NCI-H226 (cell line): ENCODE data around the gene CENPP.

ENCODE experiments used
- DNase-seq: peaks from one replicate; pipeline ENCODE4 v3.0.0-alpha.2; 2015

The CENPP gene

DNA sequence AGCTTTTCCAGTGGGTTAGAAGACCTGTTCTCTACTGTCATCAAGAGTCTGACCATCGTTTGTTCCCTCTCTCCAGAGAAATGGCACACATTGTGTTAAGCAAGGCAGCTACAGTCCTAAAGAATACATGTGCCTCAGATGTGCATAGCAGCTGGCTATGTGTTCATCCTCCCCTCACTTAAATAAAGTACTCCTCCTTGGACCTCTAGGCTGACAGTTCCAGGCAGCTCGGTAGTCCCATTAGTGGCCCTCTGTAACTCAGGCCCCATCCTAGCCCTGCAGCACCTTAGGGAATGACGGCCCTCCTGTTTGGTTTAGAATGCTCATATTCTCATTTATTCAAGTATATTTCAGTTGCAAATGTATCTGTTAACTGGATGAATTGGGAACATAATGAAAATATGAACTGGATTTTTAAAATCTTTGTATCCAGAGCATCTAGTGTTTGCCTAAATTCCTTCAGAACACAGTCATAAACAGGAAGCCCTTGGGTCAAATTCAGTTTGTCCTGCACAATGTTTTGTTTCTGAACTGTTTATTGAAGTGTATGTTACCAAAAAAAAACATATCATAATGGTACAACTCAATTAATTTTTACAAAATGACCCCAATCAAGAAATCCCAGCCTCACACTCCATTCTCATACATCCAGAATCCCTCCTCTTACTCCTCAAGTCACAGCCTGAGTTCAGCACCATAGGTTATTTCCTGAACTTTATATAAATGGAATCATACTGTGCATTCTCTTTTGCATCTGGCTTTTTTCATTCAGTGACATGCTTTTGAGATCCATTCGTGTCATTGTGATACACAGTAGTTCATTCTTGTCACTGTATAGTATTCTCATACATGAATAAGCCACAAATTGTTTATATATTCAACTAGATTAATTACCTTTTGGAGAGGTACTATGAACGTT lies 158.1 kb downstream of the CENPP start:
- DNase-seq: no peak

- no peak for DNase-seq
These were observed 158.8 kb downstream of the CENPP start for GRCh38 chr9:92484563-92484962.

GRCh38 chr9:92486371-92486770 lies 160.6 kb downstream of the CENPP start:
- no peak for DNase-seq

GRCh38 chr9:92488681-92489550 lies 163.2 kb downstream of the CENPP start:
- DNase-seq: no peak

- no peak for DNase-seq
These were observed 167.1 kb downstream of the CENPP start for GRCh38 chr9:92492781-92493401.

- no peak for DNase-seq
These were observed 168.1 kb downstream of the CENPP start for GRCh38 chr9:92493749-92494387.

DNA sequence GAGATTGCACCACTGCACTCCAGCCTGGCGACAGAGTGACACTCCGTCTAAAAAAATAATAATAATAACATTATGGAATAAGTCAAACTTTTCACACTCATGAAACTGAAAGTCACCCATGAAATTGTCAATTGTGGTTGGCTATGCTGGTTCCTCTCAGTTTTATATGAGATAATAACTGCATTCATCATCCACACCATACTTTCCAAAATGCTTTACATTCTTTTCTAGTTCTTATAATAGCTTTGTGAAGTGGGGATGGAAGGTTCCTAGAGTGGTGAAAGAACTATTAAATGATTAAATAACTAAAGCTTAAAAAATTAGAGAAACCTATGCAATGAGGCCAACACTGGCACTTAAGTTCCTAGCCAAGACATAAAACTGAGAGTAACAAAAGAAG lies 169.1 kb downstream of the CENPP start:
- no peak for DNase-seq

DNA sequence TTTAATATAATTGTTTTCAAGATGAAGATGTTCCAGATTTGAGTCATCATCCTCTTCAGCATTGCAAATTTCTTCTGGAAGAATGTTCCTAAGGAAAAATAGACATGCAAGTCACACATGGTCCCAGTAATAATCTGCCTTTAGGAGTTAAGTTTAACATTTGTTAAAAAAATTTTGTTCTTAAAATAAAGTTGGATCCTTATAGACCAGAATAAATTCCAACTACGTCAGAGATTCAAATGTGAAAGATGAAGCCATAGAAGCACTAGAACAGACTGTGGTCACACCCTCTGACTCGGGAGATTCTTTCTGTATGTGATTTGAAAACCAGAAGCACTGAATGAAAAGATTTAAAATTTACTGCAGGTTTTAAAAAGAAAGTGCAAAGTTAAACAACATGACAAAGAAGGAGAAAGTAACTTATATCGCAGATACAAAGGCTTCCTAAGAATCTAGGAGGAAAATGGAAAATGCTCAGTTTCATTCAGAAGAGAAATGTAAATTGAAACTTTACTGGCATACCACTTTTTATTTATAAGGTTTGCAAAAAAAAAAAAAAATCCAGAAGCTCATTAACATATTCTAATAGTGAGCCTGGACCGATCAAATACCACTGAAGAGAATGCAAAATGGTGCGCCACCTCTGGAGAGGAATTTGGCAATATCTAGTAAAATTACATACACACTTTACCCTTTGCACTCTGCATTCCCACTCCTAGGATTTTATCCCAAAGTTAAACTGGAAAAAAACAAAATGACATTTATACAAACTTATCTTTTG lies 170.8 kb downstream of the CENPP start:
- no peak for DNase-seq

GRCh38 chr9:92499701-92500100 lies 173.9 kb downstream of the CENPP start:
- no peak for DNase-seq

DNA sequence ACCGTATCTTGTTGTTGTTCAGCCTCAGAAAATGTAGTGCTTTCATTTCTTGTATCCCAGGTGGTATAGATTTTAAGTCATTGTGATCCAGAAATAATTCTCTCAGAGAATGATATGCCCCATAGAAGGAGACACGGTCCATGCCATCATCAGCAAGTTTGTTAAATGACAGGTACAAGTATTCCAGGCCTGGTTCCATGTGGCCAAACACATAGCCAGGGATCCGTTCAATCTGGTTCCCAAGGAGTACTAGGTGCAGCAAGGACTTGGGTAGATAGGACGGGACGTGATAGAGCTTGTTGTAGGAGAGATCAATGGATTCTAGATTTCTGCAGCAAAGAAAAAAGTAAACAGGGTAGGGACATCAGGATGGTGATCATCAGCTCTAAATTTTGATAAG lies 175.0 kb downstream of the CENPP start:
- no peak for DNase-seq

GRCh38 chr9:92501671-92502393 lies 176.1 kb downstream of the CENPP start:
- peak; percentile 36 for DNase-seq

GRCh38 chr9:92503156-92503555 lies 177.4 kb downstream of the CENPP start:
- no peak for DNase-seq

DNA sequence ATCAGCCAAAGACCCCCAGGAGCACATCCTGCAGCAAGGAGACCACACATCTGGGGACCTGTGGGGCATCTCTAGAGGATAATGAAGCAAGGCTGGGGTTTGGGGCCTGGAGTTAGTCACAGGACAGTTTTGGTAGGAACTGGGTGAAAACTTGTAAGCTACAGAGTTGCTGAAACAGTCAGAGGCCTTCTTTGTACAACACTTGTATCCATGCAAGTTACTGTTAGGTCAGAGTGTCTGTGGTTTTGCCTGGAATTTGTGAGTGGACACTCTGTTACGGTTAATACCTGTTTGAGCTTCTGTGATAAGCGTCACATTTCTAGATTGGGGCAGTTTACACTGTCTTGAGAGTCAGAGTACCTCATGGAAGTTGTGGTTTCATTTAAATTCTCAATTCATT lies 179.1 kb downstream of the CENPP start:
- DNase-seq: peak; percentile 47

GRCh38 chr9:92506184-92506857 lies 180.6 kb downstream of the CENPP start:
- peak; percentile 90 for DNase-seq

DNA sequence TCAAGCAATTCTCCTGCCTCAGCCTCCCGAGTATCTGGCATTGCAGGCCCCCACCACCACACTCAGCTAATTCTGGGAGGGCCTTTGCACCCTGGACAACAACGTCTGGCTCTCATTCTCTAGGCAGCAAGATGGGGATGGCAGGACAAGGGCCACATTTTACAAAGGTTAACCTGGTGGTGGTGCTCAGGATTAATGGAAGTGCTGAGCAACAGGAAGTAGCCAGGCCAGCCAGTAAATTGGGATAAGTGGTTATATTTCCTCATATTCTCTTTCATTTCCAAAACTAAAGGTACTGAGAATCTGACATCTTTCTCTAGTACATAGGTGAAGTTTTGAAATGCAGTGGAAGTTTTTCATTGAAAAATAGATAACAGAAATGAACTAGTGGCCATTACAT lies 181.3 kb downstream of the CENPP start:
- DNase-seq: no peak

DNA sequence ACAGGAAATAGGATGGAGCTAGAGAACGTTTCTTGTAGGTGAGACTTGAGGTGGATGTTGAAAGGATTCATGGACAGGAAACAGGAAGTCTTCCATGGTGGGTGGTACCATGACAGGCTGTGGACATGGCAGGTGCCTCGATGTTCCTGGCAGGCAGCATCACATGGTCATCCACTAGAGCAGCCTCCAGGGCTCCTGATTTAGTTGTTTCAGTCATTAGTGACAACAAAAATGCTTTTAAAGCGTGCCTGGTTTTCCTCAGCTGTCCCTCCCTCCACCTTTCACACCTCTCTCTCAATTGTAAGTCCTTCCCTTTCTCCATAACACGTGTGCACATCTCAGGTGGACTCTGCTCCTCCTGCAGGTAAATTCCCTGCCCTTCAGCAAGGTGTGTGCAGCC lies 181.7 kb downstream of the CENPP start:
- no peak for DNase-seq

DNA sequence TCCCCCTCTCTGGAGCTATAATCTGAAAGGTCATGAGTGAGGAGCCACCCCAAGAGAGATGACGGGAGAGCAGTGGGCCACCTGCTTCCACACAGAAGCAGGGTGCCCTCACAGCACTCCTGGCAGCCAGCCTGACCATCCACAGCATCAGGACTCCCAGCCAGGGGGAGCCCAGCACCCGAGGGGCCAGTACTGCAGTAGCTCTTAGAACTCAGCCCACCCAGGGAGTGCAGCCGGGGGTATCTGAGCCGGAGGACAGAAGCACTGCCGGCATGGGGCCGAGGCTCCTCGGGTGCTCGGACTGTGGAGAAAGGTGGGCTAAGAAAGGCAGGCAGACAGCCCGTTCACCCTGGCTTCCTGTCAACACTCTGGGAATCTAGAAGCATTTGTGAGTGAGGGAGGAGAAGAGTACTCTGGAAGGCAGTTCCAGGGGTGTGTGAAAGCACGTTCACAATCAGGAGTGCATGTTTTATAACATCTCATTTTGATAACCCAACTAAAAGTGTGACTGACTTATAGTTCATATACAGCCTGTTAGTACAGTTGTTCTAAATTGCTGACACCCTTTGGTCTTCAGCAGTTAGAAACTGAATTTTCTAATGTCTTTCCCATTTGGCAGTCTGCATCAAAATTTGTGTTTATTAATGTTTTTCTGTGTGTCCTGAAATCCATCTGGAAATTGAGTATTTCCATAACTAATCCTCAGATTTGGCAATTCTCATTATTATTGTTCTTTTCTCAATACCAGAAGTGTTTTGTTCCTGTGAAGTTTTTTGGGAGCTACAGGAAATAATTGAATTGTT lies 182.5 kb downstream of the CENPP start:
- no peak for DNase-seq

GRCh38 chr9:92509050-92509449 lies 183.3 kb downstream of the CENPP start:
- no peak for DNase-seq

- DNase-seq: no peak
These were observed 185.0 kb downstream of the CENPP start for GRCh38 chr9:92510747-92511146.

DNA sequence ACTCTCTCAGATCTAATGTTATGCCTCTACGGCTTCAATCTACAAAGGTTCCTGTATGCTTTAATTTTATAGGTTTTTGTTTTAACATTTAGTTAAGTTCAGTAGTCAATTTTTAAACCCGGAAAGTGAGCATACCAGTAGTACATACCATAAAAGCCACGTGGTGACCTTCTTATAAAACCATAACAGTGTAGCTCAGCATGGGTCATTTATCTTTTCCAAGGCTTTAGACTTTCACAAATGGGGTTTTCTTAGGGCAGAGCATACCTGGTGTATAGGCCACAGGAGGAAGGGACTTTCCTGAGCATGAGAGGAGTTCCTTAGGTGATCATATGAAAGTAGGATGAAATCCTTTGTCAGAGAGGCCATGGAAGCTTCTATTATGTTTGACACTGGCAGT lies 186.9 kb downstream of the CENPP start:
- DNase-seq: no peak
